ENCODE results near the gene SPDEF. TPM values are rescaled to one million over a fixed set of nuclear protein-coding genes. Genes with fewer than 3 reads are reported as not detected.

Gene SPDEF
- total and polyA plus RNA-seq, 2 donors (not counting 1 experiment from before 2014, with no cell fraction given) = 0.10 TPM; not detected in 1

GRCh38 chr6:34589691-34590090 lies 33.6 kb upstream of the SPDEF start:
- no peak for TF ChIP-seq EZH2 (IDR thresholded peaks at IDR 0.05; ENCODE audit: borderline replicate concordance, insufficient read depth, low read depth, low read length, poor library complexity, severe bottlenecking)
- TF ChIP-seq CTCF (IDR thresholded peaks at IDR 0.05) = no peak
- Mint-ChIP-seq H3K4me3 (no peak overlapping the region), H3K27me3 (no peaks in the 10 kb centered on the region), H3K27ac (no peak overlapping the region), H3K4me1 (peaks cover 28% of the 10 kb centered on the region), H3K9me3 (ENCODE audit: insufficient read depth) (no peaks in the 10 kb centered on the region)
- no peaks in the 10 kb centered on the region for H3K27me3 ChIP-seq (replicated peaks in 1 of 4; ENCODE audit: control extremely low read depth in 1 of 4, control insufficient read depth in 3 of 4, insufficient read depth in 4 of 4, low read length in 3 of 4)
- no peak for DNase-seq
- POLR2A ChIA-PET = no interaction called here
- H3K79me2 ChIP-seq (ENCODE audit: control insufficient read depth, insufficient read depth, low read length) = peaks cover 61% of the 10 kb centered on the region
- H3K27ac ChIP-seq (ENCODE audit: low read length in 2 of 2) = no peak overlapping the region
- no peak overlapping the region for H3K4me3 ChIP-seq (ENCODE audit: control extremely low read depth in 1 of 5, extremely low read depth in 1 of 5, insufficient read depth in 1 of 5, low read depth in 2 of 5, low read length in 4 of 5)
- no peak overlapping the region for H3K4me2 ChIP-seq (replicated peaks; ENCODE audit: low read depth, low read length, poor library complexity, severe bottlenecking)
- H3K36me3 ChIP-seq (replicated peaks in 1 of 2; ENCODE audit: control extremely low read depth in 1 of 2, control insufficient read depth in 1 of 2, extremely low read depth in 1 of 2, insufficient read depth in 2 of 2, low read length in 1 of 2) = peaks cover 0 to 44% of the 10 kb centered on the region in 2 experiments
- H3K4me1 ChIP-seq (ENCODE audit: control insufficient read depth in 2 of 2, insufficient read depth in 2 of 2, low read length in 2 of 2) = peaks cover 10 to 18% of the 10 kb centered on the region in 2 donors
- no peaks in the 10 kb centered on the region for H3K9me3 ChIP-seq (ENCODE audit: control extremely low read depth in 1 of 3, control insufficient read depth in 2 of 3, insufficient read depth in 1 of 3, low read length in 2 of 3)
- 100% methylated on average over 2 of the region's 5 CpGs for WGBS (ENCODE audit: insufficient coverage)
- no peak for ATAC-seq (ENCODE audit: low read depth)
- no peak overlapping the region for H3K9ac ChIP-seq (ENCODE audit: low read length)
- H4K20me1 ChIP-seq (ENCODE audit: control insufficient read depth, insufficient read depth, low read length, poor library complexity, severe bottlenecking) = peaks cover 93% of the 10 kb centered on the region
- CTCF ChIA-PET = no interaction called here
- intact Hi-C loops (cut with micrococcal nuclease) = no loop called here
- H2AFZ ChIP-seq (ENCODE audit: insufficient read depth, low read depth, low read length, poor library complexity, severe bottlenecking) = no peak overlapping the region

- Mint-ChIP-seq H3K4me3 (no peak overlapping the region), H3K27me3 (no peaks in the 10 kb centered on the region), H3K27ac (no peak overlapping the region), H3K9me3 (ENCODE audit: insufficient read depth) (no peaks in the 10 kb centered on the region), H3K4me1 (peaks cover 25% of the 10 kb centered on the region)
- no peak for DNase-seq
- ChIA-PET POLR2A (interaction anchor here (0.6 kb wide), 1 partner anchor 163 kb away, joined by 4 read pairs; no protein-coding TSS in a partner anchor), CTCF (no interaction called here)
- TF ChIP-seq CTCF (IDR thresholded peaks at IDR 0.05) (no peak), EZH2 (IDR thresholded peaks at IDR 0.05; ENCODE audit: borderline replicate concordance, insufficient read depth, low read depth, low read length, poor library complexity, severe bottlenecking) (no peak)
- Histone ChIP-seq H2AFZ (ENCODE audit: insufficient read depth, low read depth, low read length, poor library complexity, severe bottlenecking) (no peak overlapping the region), H3K27ac (ENCODE audit: low read length in 2 of 2) (no peak overlapping the region), H3K9ac (ENCODE audit: low read length) (no peak overlapping the region), H4K20me1 (ENCODE audit: control insufficient read depth, insufficient read depth, low read length, poor library complexity, severe bottlenecking) (peaks cover 90% of the 10 kb centered on the region), H3K4me3 (ENCODE audit: control extremely low read depth in 1 of 5, extremely low read depth in 1 of 5, insufficient read depth in 1 of 5, low read depth in 2 of 5, low read length in 4 of 5) (no peak overlapping the region), H3K9me3 (ENCODE audit: control extremely low read depth in 1 of 3, control insufficient read depth in 2 of 3, insufficient read depth in 1 of 3, low read length in 2 of 3) (no peaks in the 10 kb centered on the region), H3K4me2 (replicated peaks; ENCODE audit: low read depth, low read length, poor library complexity, severe bottlenecking) (no peak overlapping the region), H3K27me3 (replicated peaks in 1 of 4; ENCODE audit: control extremely low read depth in 1 of 4, control insufficient read depth in 3 of 4, insufficient read depth in 4 of 4, low read length in 3 of 4) (no peaks in the 10 kb centered on the region), H3K36me3 (replicated peaks in 1 of 2; ENCODE audit: control extremely low read depth in 1 of 2, control insufficient read depth in 1 of 2, extremely low read depth in 1 of 2, insufficient read depth in 2 of 2, low read length in 1 of 2) (peaks cover 0 to 42% of the 10 kb centered on the region in 2 experiments), H3K79me2 (ENCODE audit: control insufficient read depth, insufficient read depth, low read length) (peaks cover 55% of the 10 kb centered on the region), H3K4me1 (ENCODE audit: control insufficient read depth in 2 of 2, insufficient read depth in 2 of 2, low read length in 2 of 2) (peaks cover 10 to 18% of the 10 kb centered on the region in 2 donors)
- no peak for ATAC-seq (ENCODE audit: low read depth)
- 100% methylated on average over 1 of the region's 2 CpGs for WGBS (ENCODE audit: insufficient coverage)
- intact Hi-C loops (cut with micrococcal nuclease) = no loop called here
These were observed 33.0 kb upstream of the SPDEF start for GRCh38 chr6:34589140-34589539.

All from B cell (primary cell).